Measurements from ENCODE around the gene CTU2.

The CTU2 gene

GRCh38 chr16:88747588-88748301 is 41.4 kb downstream of the CTU2 start:
- DNase-seq = peak; percentile 64 to 69

GRCh38 chr16:88748364-88748763 is 42.1 kb downstream of the CTU2 start:
- no peak for DNase-seq

- no peak for DNase-seq
These were observed 43.1 kb downstream of the CTU2 start for GRCh38 chr16:88749358-88749757.

GRCh38 chr16:88750854-88751253 is 44.6 kb downstream of the CTU2 start:
- no peak for DNase-seq

GRCh38 chr16:88752386-88753002 is 46.2 kb downstream of the CTU2 start:
- DNase-seq = no peak

GRCh38 chr16:88753191-88753590 is 46.9 kb downstream of the CTU2 start:
- no peak for DNase-seq

- DNase-seq = no peak
These were observed 47.3 kb downstream of the CTU2 start for GRCh38 chr16:88753602-88754001.

GRCh38 chr16:88754109-88754911 is 48.0 kb downstream of the CTU2 start:
- no peak for DNase-seq

- DNase-seq = no peak
These were observed 48.8 kb downstream of the CTU2 start for GRCh38 chr16:88754912-88755744.

GRCh38 chr16:88755745-88756443 is 49.6 kb downstream of the CTU2 start:
- no peak for DNase-seq

GRCh38 chr16:88758227-88758943 is 52.1 kb downstream of the CTU2 start:
- DNase-seq = no peak

GRCh38 chr16:88758944-88759244 is 52.6 kb downstream of the CTU2 start:
- DNase-seq = no peak

GRCh38 chr16:88759245-88759975 is 53.1 kb downstream of the CTU2 start:
- peak in 1 of 2 experiments; percentile 45 for DNase-seq

GRCh38 chr16:88759976-88760350 is 53.7 kb downstream of the CTU2 start:
- no peak for DNase-seq

- no peak for DNase-seq
These were observed 54.3 kb downstream of the CTU2 start for GRCh38 chr16:88760424-88761142.

- DNase-seq = no peak
These were observed 54.8 kb downstream of the CTU2 start for GRCh38 chr16:88761143-88761534.

GRCh38 chr16:88761830-88762229 is 55.5 kb downstream of the CTU2 start:
- DNase-seq = no peak

- no peak for DNase-seq
These were observed 56.1 kb downstream of the CTU2 start for GRCh38 chr16:88762258-88762870.

- no peak for DNase-seq
These were observed 56.6 kb downstream of the CTU2 start for GRCh38 chr16:88762941-88763340.

GRCh38 chr16:88763502-88764053 is 57.3 kb downstream of the CTU2 start:
- DNase-seq = no peak

All from activated T-cell treated with anti-CD3 and anti-CD28 coated beads, Interleukin-2, amount 50 U/mL, for 48 hours (primary cell).